Measurements from ENCODE around the gene CES4A. TPM values are rescaled to one million over a fixed set of nuclear protein-coding genes. Genes with fewer than 3 reads are reported as not detected.
A peak's percentile ranks its signal among the peaks of the same experiment; 100 is the strongest.

The CES4A gene
- total RNA-seq, 2 experiments from 2014 or later, result 14.9 to 16.0 TPM

DNA sequence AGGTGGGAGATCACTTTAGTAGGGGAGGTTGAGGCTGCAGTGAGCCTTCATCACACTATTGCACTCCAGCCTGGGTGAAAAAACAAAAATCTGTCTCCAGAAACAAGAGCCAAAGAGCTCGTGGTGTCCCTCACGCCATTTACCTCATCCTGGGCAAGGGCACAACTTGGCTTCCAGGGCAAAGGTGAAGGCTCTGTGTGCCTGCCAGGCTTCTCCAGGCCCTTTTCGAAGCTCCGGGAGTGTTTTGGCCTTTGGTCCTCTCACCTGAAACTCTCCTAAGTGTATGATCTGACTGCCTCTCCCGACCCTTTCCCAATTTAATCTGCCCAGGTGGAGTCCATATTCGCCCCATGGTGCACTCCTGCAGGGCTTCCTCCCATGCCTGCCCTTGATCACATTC, 38.9 kb upstream of the CES4A start:
- POLR2A ChIA-PET, result no interaction called here
- TF ChIP-seq, protein P1, sequence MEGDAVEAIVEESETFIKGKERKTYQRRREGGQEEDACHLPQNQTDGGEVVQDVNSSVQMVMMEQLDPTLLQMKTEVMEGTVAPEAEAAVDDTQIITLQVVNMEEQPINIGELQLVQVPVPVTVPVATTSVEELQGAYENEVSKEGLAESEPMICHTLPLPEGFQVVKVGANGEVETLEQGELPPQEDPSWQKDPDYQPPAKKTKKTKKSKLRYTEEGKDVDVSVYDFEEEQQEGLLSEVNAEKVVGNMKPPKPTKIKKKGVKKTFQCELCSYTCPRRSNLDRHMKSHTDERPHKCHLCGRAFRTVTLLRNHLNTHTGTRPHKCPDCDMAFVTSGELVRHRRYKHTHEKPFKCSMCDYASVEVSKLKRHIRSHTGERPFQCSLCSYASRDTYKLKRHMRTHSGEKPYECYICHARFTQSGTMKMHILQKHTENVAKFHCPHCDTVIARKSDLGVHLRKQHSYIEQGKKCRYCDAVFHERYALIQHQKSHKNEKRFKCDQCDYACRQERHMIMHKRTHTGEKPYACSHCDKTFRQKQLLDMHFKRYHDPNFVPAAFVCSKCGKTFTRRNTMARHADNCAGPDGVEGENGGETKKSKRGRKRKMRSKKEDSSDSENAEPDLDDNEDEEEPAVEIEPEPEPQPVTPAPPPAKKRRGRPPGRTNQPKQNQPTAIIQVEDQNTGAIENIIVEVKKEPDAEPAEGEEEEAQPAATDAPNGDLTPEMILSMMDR (IDR thresholded peaks at IDR 0.05), result no peak
- H3K36me3 ChIP-seq (ENCODE audit: insufficient read depth, low read length), result no peaks in the 10 kb centered on the region
- H3K4me1 ChIP-seq (ENCODE audit: insufficient read depth, low read length), result peaks cover 26% of the 10 kb centered on the region
- peaks cover 25% of the 10 kb centered on the region in 2 experiments for H3K27me3 ChIP-seq (ENCODE audit: control insufficient read depth in 1 of 2, insufficient read depth in 2 of 2, low read length in 2 of 2)
- peaks cover 0 to 8% of the 10 kb centered on the region in 2 experiments for H3K9me3 ChIP-seq (ENCODE audit: control insufficient read depth in 1 of 2, insufficient read depth in 1 of 2, low read length in 2 of 2)
- Mint-ChIP-seq H3K9me3 (no peaks in the 10 kb centered on the region), H3K36me3 (ENCODE audit: low read depth) (no peaks in the 10 kb centered on the region), H3K27me3 (peaks cover 61% of the 10 kb centered on the region), H3K27ac (no peak overlapping the region), H3K4me1 (ENCODE audit: low read depth) (peaks cover 20% of the 10 kb centered on the region), H3K4me3 (peak overlapping the region; percentile 69)
- no peak for ATAC-seq (ENCODE audit: poor library complexity)
- H3K27ac ChIP-seq (ENCODE audit: low read depth in 1 of 2, low read length in 2 of 2), result no peak overlapping the region
- no peak overlapping the region for H3K4me3 ChIP-seq (ENCODE audit: low read length)
- intact Hi-C loops (cut with DNase I, micrococcal nuclease), result no loop called here
- CTCF ChIA-PET, result interaction anchor here (1.6 kb wide), 1 partner anchor 12 kb away, joined by 4 read pairs; the partner anchor contains the start of gene CES3
- DNase-seq, result no peak

DNA sequence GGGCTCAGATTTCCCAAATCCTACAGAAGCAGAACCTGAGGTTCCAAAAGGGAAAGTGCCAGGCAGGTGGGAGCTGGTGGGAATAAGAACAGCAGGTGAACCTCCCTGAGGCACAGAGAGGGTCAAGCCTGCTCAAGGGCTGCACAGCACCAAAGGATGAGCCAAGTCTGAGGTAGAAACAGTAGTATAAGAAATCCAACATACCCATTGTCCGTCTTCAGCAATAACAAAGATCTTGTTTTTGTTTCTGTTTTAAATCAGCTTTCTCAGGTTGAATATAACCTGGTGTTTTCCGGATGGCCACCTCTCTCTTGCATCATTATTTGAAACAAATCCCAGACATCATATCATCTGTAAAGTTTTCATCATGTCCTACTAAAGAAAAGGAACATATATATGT, 38.0 kb upstream of the CES4A start:
- intact Hi-C loops (cut with DNase I, micrococcal nuclease), result loop anchor here in 1 of 2 experiments (5.0 kb wide), 1 partner anchor 53 kb away; no protein-coding TSS in a partner anchor
- H3K27me3 Mint-ChIP-seq, result peaks cover 61% of the 10 kb centered on the region

DNA sequence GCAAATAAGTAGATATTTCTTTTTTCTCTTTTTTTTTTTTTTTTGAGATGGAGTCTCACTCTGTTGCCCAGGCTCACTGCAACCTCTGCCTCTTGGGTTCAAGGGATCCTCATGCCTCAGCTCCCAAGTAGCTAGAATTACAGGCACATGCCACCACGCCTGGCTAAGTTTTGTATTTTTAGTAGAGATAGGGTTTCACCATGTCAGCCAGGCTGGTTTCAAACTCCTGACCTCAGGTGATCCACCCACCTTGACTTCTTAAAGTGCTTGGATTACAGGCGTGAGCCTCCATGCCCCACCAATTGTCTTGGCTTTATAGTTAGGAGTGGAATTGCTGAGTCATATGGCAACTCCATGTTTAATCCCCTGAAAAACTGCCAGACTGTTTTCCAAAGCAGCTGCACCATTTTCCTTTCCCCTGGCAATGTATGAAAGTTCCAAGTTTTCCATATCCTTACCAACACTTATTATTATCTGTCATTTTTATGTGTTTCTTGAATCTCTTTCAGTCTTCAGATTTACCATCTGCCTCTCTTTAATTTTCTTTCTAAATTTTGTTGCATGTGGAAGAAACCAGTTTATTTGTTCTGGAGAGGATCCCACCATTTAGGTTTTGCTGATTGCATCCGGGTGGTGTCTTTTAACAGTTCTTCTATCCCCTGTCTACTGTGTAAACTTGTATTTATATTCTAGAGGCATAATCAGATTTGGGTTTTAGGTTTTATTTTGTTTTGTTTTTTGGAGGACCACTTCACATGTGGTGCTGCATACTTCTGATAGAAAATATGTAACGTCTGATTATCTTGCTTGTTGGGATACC, 37.2 kb upstream of the CES4A start:
- peaks cover 26% of the 10 kb centered on the region for H3K4me1 ChIP-seq (ENCODE audit: insufficient read depth, low read length)
- H3K9me3 ChIP-seq (ENCODE audit: control insufficient read depth in 1 of 2, insufficient read depth in 1 of 2, low read length in 2 of 2), result peaks cover 0 to 8% of the 10 kb centered on the region in 2 experiments
- Mint-ChIP-seq H3K4me1 (ENCODE audit: low read depth) (peaks cover 20% of the 10 kb centered on the region), H3K9me3 (no peaks in the 10 kb centered on the region), H3K27ac (no peak overlapping the region), H3K27me3 (peaks cover 63% of the 10 kb centered on the region), H3K4me3 (no peak overlapping the region), H3K36me3 (ENCODE audit: low read depth) (no peaks in the 10 kb centered on the region)
- ATAC-seq (ENCODE audit: poor library complexity) (no peak), DNase-seq (no peak)
- H3K36me3 ChIP-seq (ENCODE audit: insufficient read depth, low read length), result no peaks in the 10 kb centered on the region
- CTCF ChIA-PET, result interaction anchor here (1.6 kb wide), 1 partner anchor 10 kb away, joined by 4 read pairs; the partner anchor contains the start of gene CES3
- no peak overlapping the region for H3K27ac ChIP-seq (ENCODE audit: low read depth in 1 of 2, low read length in 2 of 2)
- TF ChIP-seq, protein P1 (IDR thresholded peaks at IDR 0.05), result no peak
- POLR2A ChIA-PET, result interaction anchor here (0.7 kb wide), 1 partner anchor 164 kb away, joined by 3 read pairs; no protein-coding TSS in a partner anchor
- intact Hi-C loops (cut with DNase I, micrococcal nuclease), result loop anchor here in 1 of 2 experiments (5.0 kb wide), 1 partner anchor 54 kb away; no protein-coding TSS in a partner anchor
- H3K4me3 ChIP-seq (ENCODE audit: low read length), result no peak overlapping the region
- peaks cover 25% of the 10 kb centered on the region in 2 experiments for H3K27me3 ChIP-seq (ENCODE audit: control insufficient read depth in 1 of 2, insufficient read depth in 2 of 2, low read length in 2 of 2)

More for the DNA sequence above, 38.0 kb upstream of the CES4A start:
- no peak overlapping the region for H3K27ac Mint-ChIP-seq
- TF ChIP-seq, protein P1 (IDR thresholded peaks at IDR 0.05), result no peak
- Histone ChIP-seq H3K9me3 (ENCODE audit: control insufficient read depth in 1 of 2, insufficient read depth in 1 of 2, low read length in 2 of 2) (peaks cover 0 to 8% of the 10 kb centered on the region in 2 experiments), H3K4me1 (ENCODE audit: insufficient read depth, low read length) (peaks cover 26% of the 10 kb centered on the region), H3K4me3 (ENCODE audit: low read length) (no peak overlapping the region), H3K36me3 (ENCODE audit: insufficient read depth, low read length) (no peaks in the 10 kb centered on the region), H3K27ac (ENCODE audit: low read depth in 1 of 2, low read length in 2 of 2) (no peak overlapping the region), H3K27me3 (ENCODE audit: control insufficient read depth in 1 of 2, insufficient read depth in 2 of 2, low read length in 2 of 2) (peaks cover 25% of the 10 kb centered on the region in 2 experiments)
- H3K4me3 Mint-ChIP-seq, result peak overlapping the region; percentile 59
- no peaks in the 10 kb centered on the region for H3K9me3 Mint-ChIP-seq
- H3K36me3 Mint-ChIP-seq (ENCODE audit: low read depth), result no peaks in the 10 kb centered on the region
- CTCF ChIA-PET, result interaction anchor here (1.6 kb wide), 1 partner anchor 11 kb away, joined by 4 read pairs; the partner anchor contains the start of gene CES3
- DNase-seq (no peak), ATAC-seq (ENCODE audit: poor library complexity) (no peak)
- POLR2A ChIA-PET, result no interaction called here
- H3K4me1 Mint-ChIP-seq (ENCODE audit: low read depth), result peaks cover 20% of the 10 kb centered on the region
